IMR-90 (cell line): ENCODE results near the gene TNRC6B. TPM values are rescaled to one million over a fixed set of nuclear protein-coding genes. Genes with fewer than 3 reads are reported as not detected.
A peak's percentile ranks its signal among the peaks of the same experiment; 100 is the strongest.

Experiments used
- ATAC-seq: fragments of 200-7000 bp; cut with Tn5 transposase; 2 replicates; pipeline ENCODE4 v1.9.1; 2020; ENCODE audit warnings: low read depth, mild to moderate bottlenecking, moderate library complexity
- BruUV-seq: library from RNA; stranded (reverse); fragments of 400-500 nt; replicated peaks from 2 replicates; lab custom pipeline; 2021; lab: Mats Ljungman, UMichigan
- CTCF ChIA-PET: fragments of 300-600 bp; formaldehyde crosslinking; extraction: SDS; loops from one replicate; lab custom pipeline; 2021; ENCODE audit warnings: antibody characterized with exemption; lab: Yijun Ruan, JAX
- POLR2A ChIA-PET: fragments of 300-600 bp; sonication (Branson Sonifier 250); formaldehyde crosslinking; loops from one replicate; lab custom pipeline; 2022; ENCODE audit warnings: antibody characterized with exemption; ENCODE audit not compliant: unreplicated experiment; lab: Charles Lee
- DNase-seq: peaks from one replicate; pipeline ENCODE4 v3.0.0; 2013
- H2AFZ ChIP-seq: replicated peaks from 2 replicates; pipeline ENCODE3; 2013; ENCODE audit warnings: low read length, mild to moderate bottlenecking; ENCODE audit not compliant: poor library complexity
- H2AK5ac ChIP-seq: 2 replicates; pipeline ENCODE4 v1.6.1; 2013; ENCODE audit warnings: low read depth, low read length, inconsistent platforms
- H2AK9ac ChIP-seq: replicated peaks from 2 replicates; pipeline ENCODE3; 2013; ENCODE audit warnings: mild to moderate bottlenecking, low read depth, low read length, moderate library complexity; ENCODE audit not compliant: poor library complexity
- H2BK120ac ChIP-seq: 2 replicates; pipeline ENCODE4 v1.6.1; 2013; ENCODE audit warnings: low read depth, low read length, inconsistent platforms
- H2BK15ac ChIP-seq: 3 replicates; pipeline ENCODE4 v1.6.1; 2013; ENCODE audit warnings: low read depth, low read length, inconsistent platforms
- H2BK20ac ChIP-seq: 2 replicates; pipeline ENCODE4 v1.6.1; 2013; ENCODE audit warnings: low read depth, mild to moderate bottlenecking, inconsistent platforms, low read length, moderate library complexity
- H2BK5ac ChIP-seq: 2 replicates; pipeline ENCODE4 v1.6.1; 2013; ENCODE audit warnings: mild to moderate bottlenecking, low read depth, low read length, inconsistent platforms; ENCODE audit not compliant: poor library complexity, severe bottlenecking
- H3K14ac ChIP-seq: replicated peaks from 2 replicates; pipeline ENCODE4 v1.6.1; 2013; ENCODE audit warnings: low read depth, low read length, inconsistent platforms
- H3K18ac ChIP-seq: 2 replicates; pipeline ENCODE4 v1.6.1; 2013; ENCODE audit warnings: low read depth, low read length, control low read depth
- H3K23ac ChIP-seq: 2 replicates; pipeline ENCODE4 v1.6.1; 2013; ENCODE audit warnings: low read depth, low read length, inconsistent platforms
- H3K27ac ChIP-seq: 2 replicates; pipeline ENCODE4 v1.5.1; 2013; ENCODE audit warnings: mild to moderate bottlenecking, control low read depth, low read length; ENCODE audit not compliant: insufficient read depth
- H3K27me3 ChIP-seq: 2 replicates; pipeline ENCODE4 v1.6.1; 2013; ENCODE audit warnings: low read length; ENCODE audit not compliant: control insufficient read depth, insufficient read depth
- H3K36me3 ChIP-seq: 2 replicates; pipeline ENCODE4 v1.6.1; 2013; ENCODE audit warnings: low read length, mixed read lengths; ENCODE audit not compliant: control insufficient read depth, insufficient read depth
- H3K4ac ChIP-seq: 2 replicates; pipeline ENCODE4 v1.6.1; 2013; ENCODE audit warnings: low read depth, low read length, inconsistent platforms
- H3K4me1 ChIP-seq: 2 replicates; pipeline ENCODE4 v1.6.1; 2013; ENCODE audit warnings: low read length, mixed read lengths; ENCODE audit not compliant: control insufficient read depth, insufficient read depth
- H3K4me2 ChIP-seq: 2 replicates; pipeline ENCODE4 v1.6.1; 2013; ENCODE audit warnings: low read depth, mild to moderate bottlenecking, control low read depth, low read length, moderate library complexity
- H3K4me3 ChIP-seq: 2 replicates; pipeline ENCODE4 v1.5.1; 2013; ENCODE audit warnings: low read depth, mild to moderate bottlenecking, control low read depth, low read length, moderate library complexity; ENCODE audit not compliant: insufficient read depth
- H3K56ac ChIP-seq: 2 replicates; pipeline ENCODE4 v1.6.1; 2013; ENCODE audit warnings: low read length, inconsistent platforms; ENCODE audit not compliant: insufficient read depth; ENCODE audit errors: extremely low read depth
- H3K79me1 ChIP-seq, 2 experiments: 2 replicates each; pipeline ENCODE4 v1.6.1; 2013; ENCODE audit warnings: low read length in 2 of 2, inconsistent platforms in 1 of 2, low read depth in 1 of 2
- H3K9ac ChIP-seq: 2 replicates; pipeline ENCODE4 v1.6.1; 2013; ENCODE audit warnings: low read depth, low read length, control low read depth
- H3K9me1 ChIP-seq: 2 replicates; pipeline ENCODE4 v1.6.1; 2013; ENCODE audit warnings: low read length, inconsistent platforms; ENCODE audit not compliant: insufficient read depth
- H3K9me3 ChIP-seq: 2 replicates; pipeline ENCODE4 v1.6.1; 2013; ENCODE audit warnings: low read length; ENCODE audit not compliant: control insufficient read depth, insufficient read depth
- H4K20me1 ChIP-seq: 2 replicates; pipeline ENCODE4 v1.6.1; 2013; ENCODE audit warnings: low read length, inconsistent platforms; ENCODE audit not compliant: insufficient read depth
- H4K5ac ChIP-seq: 2 replicates; pipeline ENCODE4 v1.6.1; 2013; ENCODE audit warnings: mild to moderate bottlenecking, low read depth, low read length, control low read depth
- H4K8ac ChIP-seq, 2 experiments: 2 replicates each; pipeline ENCODE4 v1.6.1; 2013; ENCODE audit warnings: low read depth in 2 of 2, low read length in 2 of 2, control low read depth in 1 of 2, inconsistent platforms in 1 of 2
- H4K91ac ChIP-seq: 2 replicates; pipeline ENCODE4 v1.6.1; 2013; ENCODE audit warnings: low read depth, low read length, inconsistent platforms; ENCODE audit not compliant: insufficient read depth
- BHLHE40 ChIP-seq: fragments of 150-350 bp; IDR thresholded peaks from 2 replicates; pipeline ENCODE4 v1.6.1; 2016; ENCODE audit warnings: mild to moderate bottlenecking, low read depth, low read length
- CEBPB ChIP-seq: IDR thresholded peaks from 2 replicates; pipeline ENCODE4 v1.6.1; 2012; ENCODE audit warnings: low read depth, low read length, improper control_type of control experiment
- CHD1 ChIP-seq: IDR thresholded peaks from 2 replicates; pipeline ENCODE4 v1.6.1; 2012; ENCODE audit warnings: low read depth, low read length, improper control_type of control experiment
- MAZ ChIP-seq: IDR thresholded peaks from 2 replicates; pipeline ENCODE4 v1.6.1; 2012; ENCODE audit warnings: low read depth, mild to moderate bottlenecking, low read length, improper control_type of control experiment, moderate library complexity, borderline replicate concordance
- NFE2L2 ChIP-seq: fragments of 150-350 bp; IDR thresholded peaks from 2 replicates; pipeline ENCODE4 v1.6.1; 2016; ENCODE audit warnings: low read depth, mild to moderate bottlenecking, low read length
- RAD21 ChIP-seq: IDR thresholded peaks from 2 replicates; pipeline ENCODE4 v1.6.1; 2012; ENCODE audit warnings: low read length, improper control_type of control experiment
- WGBS, 2 experiments: methylation state at CpG; one replicate each; pipeline versions ENCODE4 v1.1.5 to v1.1.7; 2013; ENCODE audit warnings: missing lambda C conversion rate in 2 of 2; ENCODE audit not compliant: insufficient read length in 1 of 2; ENCODE audit errors: extremely low coverage in 2 of 2; 5-methylcytosine and 5-hydroxymethylcytosine counted together
- dilution Hi-C: fragments of 300-500 bp; cut with HindIII; formaldehyde crosslinking; loops from one replicate; pipeline ENCODE4 v1.14.3; 2018; ENCODE audit warnings: low sequenced_read_pairs; ENCODE audit not compliant: unreplicated experiment
- in situ Hi-C: fragments of 300-500 bp; cut with MboI; formaldehyde crosslinking; loops from 3 replicates; pipeline ENCODE4 v1.14.3; 2019; ENCODE audit warnings: low sequenced_read_pairs, inconsistent platforms, mixed read lengths
- intact Hi-C: fragments of 100-400 bp; cut with micrococcal nuclease; formaldehyde crosslinking; loops from 2 replicates; pipeline ENCODE4 v1.10.0; 2022
- polyA plus RNA-seq, 3 experiments: library from polyadenylated mRNA; depleted of rRNA; stranded (reverse); fragments of >200 nt; gene quantifications; 2 replicates each; pipeline ENCODE4 v1.2.3, GENCODE V29; 2012; ENCODE audit warnings: low replicate concordance in 1 of 3
- total RNA-seq: library from RNA; depleted of rRNA; stranded (reverse); fragments of >200 nt; gene quantifications from 2 replicates; pipeline ENCODE4 v1.2.3, GENCODE V29; 2012

TNRC6B gene
- total and polyA plus RNA-seq, 2 of the 4 experiments (the other 2 are of a cell fraction), result 3.9 to 17.0 TPM

- 0 out of 2 replicates have a peak, but pooled peaks have one; percentile 28 for TF ChIP-seq MAZ
- TF ChIP-seq BHLHE40, result 0 out of 2 replicates have a peak, but pooled peaks have one; percentile 4
Observed at GRCh38 chr22:40204321-40205116, 26.8 kb downstream of the TNRC6B start (continued).

GRCh38 chr22:40206561-40206960 is 28.8 kb downstream of the TNRC6B start:
- TF ChIP-seq CHD1, result no peak
- no peak for TF ChIP-seq CEBPB
- no peak for TF ChIP-seq MAZ
- no peak for TF ChIP-seq RAD21
- TF ChIP-seq NFE2L2, result no peak
- no peak for TF ChIP-seq BHLHE40
- peaks cover 70% of the 10 kb centered on the region for H4K20me1 ChIP-seq
- no peak overlapping the region for H2AFZ ChIP-seq
- H3K14ac ChIP-seq, result no peak overlapping the region
- H3K4ac ChIP-seq, result no peak overlapping the region
- no peak overlapping the region for H3K18ac ChIP-seq
- H3K4me1 ChIP-seq, result peaks cover 13% of the 10 kb centered on the region
- H3K9me3 ChIP-seq, result no peaks in the 10 kb centered on the region
- ATAC-seq, result no peak
- H4K5ac ChIP-seq, result no peak overlapping the region
- BruUV-seq, result no TSS peak
- H3K23ac ChIP-seq, result no peak overlapping the region
- no peak overlapping the region for H3K4me3 ChIP-seq
- no peak overlapping the region for H2BK5ac ChIP-seq
- no peak overlapping the region for H2AK9ac ChIP-seq
- H4K8ac ChIP-seq, result no peak overlapping the region
- WGBS, 2 experiments, result 100% methylated on average over 5 of the region's 15 CpGs; no CpG with 5 or more reads in 1 of the 2 experiments
- no peak overlapping the region for H2BK20ac ChIP-seq
- ChIA-PET POLR2A (no interaction called here), CTCF (no interaction called here)
- H3K4me2 ChIP-seq, result no peak overlapping the region
- H2AK5ac ChIP-seq, result peak overlapping the region; percentile 61; the same call in 1 of the 2 replicates
- no peaks in the 10 kb centered on the region for H3K27me3 ChIP-seq
- no peak overlapping the region for H2BK15ac ChIP-seq
- no peak overlapping the region for H3K9ac ChIP-seq
- no peak overlapping the region for H2BK120ac ChIP-seq
- DNase-seq, result no peak
- H3K56ac ChIP-seq, result no peak overlapping the region
- no peak overlapping the region for H4K91ac ChIP-seq
- dilution Hi-C loops (no loop called here), in situ Hi-C loops (no loop called here), intact Hi-C loops (no loop called here)
- H3K36me3 ChIP-seq, result no peaks in the 10 kb centered on the region
- no peak overlapping the region for H3K27ac ChIP-seq
- H3K9me1 ChIP-seq, result peaks cover 15% of the 10 kb centered on the region
- peaks cover 29 to 76% of the 10 kb centered on the region in 2 experiments for H3K79me1 ChIP-seq
